RCC 7860 (cell line): Measurements from ENCODE around the gene PDE4DIP.
"Not testable (repeated sequence)": the region's sequence is repeated elsewhere in the genome, so short reads cannot be mapped to it uniquely, and the experiment has no call there.

Experiments used
- DNase-seq: peaks from one replicate; pipeline ENCODE4 v3.0.0-alpha.2; 2015; ENCODE audit warnings: low spot score
- FAIRE-seq: peaks from 2 replicates; lab custom pipeline; 2012; peaks lifted over from hg19 to GRCh38; lab: Jason Lieb, UNC

PDE4DIP gene

DNA sequence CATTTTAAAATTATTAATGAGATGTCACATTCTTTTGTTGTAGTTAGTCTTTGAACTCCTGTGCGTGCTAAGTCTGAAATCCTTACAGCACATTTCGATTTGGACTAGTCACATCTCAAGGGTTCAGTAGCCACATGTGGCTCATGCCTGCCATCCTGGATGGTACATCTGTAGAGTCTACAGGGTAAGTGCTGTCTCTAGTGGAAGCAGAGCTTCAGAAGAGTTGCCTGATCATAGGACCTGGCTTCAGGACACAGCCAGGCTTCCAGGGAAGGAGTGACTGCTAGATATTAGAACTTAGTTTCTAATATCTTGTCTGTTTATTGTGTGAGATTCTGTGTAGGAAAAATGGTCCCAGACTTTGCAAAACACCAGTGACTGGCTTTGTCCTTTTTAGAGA is 72.0 kb downstream of the PDE4DIP start:
- FAIRE-seq = not testable (repeated sequence)

DNA sequence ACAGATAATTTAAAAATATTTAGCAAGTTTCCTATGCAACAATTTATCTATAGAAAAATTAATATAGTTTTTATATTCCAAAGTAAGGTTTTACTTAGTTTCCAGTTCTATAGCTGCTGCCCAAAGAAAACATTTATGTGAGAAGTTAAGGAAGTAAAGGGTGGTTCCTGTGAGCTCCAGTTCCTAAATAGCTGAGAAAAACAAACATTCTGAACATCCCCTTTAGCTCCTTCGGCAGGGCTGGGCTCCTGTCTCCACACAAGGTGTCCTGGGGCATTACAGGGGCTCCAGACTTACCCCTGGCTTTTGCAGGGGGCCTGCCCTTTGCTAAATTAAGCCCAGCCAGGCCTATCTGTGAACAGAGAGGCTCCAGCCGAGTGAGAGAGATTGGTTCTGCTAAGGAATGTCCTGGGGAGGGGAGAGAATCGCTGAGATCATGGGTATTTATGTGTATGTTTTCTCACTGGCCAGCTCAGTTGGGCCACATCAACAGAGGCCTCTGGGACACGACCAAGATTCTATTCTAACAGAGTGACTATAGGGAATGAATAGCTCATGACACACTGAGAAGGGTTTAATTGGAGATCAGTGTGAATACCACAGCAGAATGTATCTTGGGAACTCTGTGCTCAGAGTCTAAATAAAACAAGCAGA is 72.6 kb downstream of the PDE4DIP start:
- not testable (repeated sequence) for DNase-seq

More for the DNA sequence above, 72.0 kb downstream of the PDE4DIP start:
- DNase-seq = not testable (repeated sequence)

DNA sequence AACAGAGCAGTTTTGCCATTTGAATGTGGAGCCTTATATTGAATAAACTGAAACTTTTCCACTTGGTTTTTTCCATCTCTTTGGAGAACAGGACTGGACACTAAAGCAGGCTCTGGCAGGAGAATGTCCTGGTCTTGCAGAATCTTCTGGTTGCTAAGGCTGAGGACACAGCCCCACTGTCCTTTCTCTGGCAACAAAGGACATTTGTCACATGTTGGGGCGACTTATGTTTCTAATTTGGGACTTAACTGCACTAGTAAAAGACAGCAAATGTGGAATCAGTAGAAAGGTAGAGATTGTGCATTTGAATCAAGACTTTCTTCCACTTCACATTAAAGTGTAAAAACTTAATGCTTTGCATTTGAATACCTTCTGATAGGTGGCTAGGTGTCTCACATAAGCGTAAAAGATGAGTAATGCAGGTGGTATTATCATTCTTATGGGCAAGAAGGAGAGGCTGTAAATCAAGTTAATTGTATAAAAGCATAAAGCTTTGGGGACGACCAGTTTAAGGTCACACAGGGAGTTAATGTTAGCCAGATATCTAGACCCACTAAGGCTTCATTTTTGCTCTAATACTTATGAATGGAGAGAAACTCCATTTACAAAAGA is 74.7 kb downstream of the PDE4DIP start:
- not testable (repeated sequence) for FAIRE-seq
- DNase-seq = peak; percentile 1

More for the DNA sequence above, 72.6 kb downstream of the PDE4DIP start:
- FAIRE-seq = not testable (repeated sequence)

DNA sequence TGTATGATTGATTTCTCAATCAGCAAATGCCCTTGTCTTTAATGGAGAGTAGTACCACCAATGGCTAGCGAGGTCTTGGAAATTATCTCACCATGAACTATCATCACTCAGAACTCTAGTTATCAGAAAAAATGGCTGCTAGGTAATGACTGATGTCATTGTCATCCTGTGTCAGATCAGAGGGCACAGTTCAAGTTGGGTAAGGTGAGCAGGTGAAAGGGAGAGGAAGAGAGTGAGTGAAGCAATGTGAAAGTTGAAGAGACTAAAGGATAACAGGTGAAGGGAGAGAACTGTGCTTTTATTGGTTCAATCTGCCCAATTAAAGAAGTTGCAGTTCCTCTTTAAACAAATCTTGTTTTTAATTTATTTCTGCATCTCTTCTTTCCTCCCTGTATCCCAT is 76.8 kb downstream of the PDE4DIP start:
- FAIRE-seq, DNase-seq: not testable (repeated sequence)

DNA sequence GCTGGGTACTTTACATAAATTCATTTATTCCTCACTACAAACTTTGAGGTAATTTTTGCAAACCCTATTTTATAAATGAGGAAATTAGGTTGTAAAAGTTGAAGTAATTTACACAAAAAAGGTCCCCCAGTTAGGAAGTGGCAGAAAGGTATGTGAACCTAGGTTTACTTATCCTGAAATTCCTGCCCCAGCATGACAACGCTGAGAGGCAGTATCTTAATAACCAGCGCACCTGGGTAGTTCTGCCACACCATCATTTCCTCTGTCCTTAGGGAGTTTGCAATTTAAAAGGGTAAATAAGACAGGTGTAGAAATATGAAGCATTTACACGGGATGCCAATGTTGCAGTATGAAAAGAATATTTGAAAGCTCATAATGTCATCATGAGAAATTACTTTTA is 79.6 kb downstream of the PDE4DIP start:
- not testable (repeated sequence) for FAIRE-seq, DNase-seq

DNA sequence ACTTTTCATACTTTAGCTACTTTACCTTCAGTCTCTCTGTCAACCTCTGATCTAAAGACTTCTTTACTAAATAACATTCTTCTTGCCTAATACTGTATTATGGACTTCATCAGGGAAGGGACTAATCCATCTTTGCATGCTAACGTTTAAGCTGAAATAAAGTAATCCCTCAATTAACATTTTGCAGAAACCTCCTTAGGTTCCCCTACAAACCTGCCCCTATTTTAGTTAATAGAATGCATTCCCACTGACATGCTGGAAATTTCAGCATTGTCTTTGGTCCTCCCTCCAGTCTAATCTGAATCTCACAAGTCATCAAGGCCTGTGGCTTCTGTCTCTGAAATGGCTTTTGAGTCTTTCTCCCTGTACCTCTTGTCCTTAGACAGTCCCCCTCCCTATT is 83.4 kb downstream of the PDE4DIP start:
- not testable (repeated sequence) for DNase-seq

DNA sequence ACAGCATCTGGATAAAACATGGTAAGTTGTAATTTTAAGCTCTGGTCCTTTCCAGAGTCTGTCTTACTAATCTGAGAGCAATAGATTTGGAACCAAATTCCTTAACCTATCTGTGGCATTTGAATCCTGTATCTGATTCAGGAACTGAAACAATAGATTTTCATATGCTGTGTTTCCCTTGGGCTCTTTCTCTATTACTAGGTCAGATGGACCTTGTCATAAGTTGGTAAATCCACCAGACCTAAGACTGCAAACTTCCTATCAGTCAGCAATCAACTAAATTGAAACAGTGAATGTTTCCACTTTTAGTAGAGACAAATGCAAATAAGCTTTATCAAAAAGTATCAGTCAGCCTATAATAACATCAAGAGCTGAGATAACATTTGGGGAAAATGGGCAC is 85.0 kb downstream of the PDE4DIP start:
- not testable (repeated sequence) for FAIRE-seq, DNase-seq

More for the DNA sequence above, 83.4 kb downstream of the PDE4DIP start:
- FAIRE-seq = not testable (repeated sequence)

DNA sequence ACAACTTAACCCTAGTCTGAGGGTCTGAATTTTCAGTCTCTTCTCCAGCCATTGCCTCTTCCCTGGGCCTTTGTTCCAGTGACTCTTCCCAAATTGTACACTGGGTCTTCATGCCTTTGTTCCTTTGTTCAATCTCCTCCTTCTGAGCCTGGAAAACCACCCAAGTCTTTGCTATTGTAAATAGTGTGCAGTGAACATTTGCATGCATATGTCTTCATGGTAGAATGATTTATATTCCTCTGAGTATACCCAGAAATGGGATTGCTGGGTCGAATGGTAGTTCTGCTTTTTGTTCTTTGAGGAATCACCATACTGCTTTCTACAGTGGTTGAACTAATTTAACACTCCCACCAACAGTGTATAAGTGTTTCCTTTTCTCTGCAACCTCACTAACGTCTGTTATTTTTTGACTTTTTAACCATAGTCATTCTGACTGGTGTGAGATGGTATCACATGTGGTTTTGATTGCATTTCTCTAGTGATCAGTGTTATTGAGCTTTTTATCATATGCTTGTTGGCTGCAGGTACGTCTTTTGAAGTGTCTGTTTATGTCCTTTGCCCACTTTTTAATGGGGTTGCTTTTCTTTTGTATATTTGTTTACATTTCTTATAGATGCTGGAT is 91.3 kb downstream of the PDE4DIP start:
- not testable (repeated sequence) for FAIRE-seq, DNase-seq

DNA sequence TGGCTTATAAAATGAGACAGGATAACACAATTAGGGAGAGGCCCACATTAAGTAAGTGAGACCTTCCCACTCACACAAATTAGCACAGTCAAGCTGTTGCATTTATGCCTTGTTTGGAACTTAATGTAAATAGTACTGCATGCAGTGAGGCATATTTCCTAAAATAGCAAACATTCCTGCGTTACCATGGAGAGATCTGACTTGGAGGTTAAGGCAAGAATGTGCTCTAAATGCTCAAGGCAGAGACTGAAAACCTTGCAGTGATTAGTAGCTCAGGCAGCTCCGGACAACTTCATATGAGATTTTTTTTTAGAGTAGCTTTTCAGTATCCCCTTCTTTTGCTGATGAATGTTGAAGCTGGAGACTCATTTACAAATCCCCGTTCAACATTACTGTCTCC is 98.7 kb downstream of the PDE4DIP start:
- not testable (repeated sequence) for DNase-seq, FAIRE-seq

DNA sequence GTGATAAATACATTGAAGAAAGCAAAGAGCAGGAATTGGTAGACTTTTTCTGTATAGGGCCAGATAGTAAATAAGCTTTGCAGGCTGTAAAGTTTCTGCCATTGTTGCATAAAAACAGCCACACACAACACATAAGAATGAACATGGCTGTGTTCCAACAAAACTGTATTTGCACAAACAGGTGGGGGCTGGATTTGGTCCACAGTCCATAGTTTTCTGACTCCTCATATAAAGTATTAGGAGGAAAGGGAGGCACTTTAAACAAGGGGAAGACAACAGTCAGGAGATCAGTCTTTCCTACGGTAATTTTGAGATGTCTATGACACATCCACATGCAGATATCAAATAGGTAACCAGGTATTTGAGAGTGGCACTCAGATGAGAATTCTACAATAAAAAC is 100.9 kb downstream of the PDE4DIP start:
- DNase-seq, FAIRE-seq: not testable (repeated sequence)

DNA sequence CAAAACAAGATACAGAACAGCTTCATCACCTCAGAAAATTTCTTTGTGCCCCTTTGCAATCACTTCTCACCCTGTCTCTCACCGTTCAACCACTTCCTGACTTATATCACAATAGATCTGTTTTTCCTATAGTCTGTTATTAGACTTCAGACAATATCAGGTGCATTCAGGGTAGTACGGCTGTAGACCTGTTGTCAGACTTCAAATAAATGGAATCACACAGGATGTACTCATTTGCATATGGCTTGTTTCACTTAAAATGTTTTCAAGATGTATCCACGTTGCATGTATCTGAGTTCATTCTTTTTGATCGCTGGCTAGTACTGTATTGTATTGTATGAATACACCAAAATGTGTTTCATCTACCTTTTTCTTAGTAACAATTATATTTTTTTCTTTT is 104.5 kb downstream of the PDE4DIP start:
- not testable (repeated sequence) for FAIRE-seq

DNA sequence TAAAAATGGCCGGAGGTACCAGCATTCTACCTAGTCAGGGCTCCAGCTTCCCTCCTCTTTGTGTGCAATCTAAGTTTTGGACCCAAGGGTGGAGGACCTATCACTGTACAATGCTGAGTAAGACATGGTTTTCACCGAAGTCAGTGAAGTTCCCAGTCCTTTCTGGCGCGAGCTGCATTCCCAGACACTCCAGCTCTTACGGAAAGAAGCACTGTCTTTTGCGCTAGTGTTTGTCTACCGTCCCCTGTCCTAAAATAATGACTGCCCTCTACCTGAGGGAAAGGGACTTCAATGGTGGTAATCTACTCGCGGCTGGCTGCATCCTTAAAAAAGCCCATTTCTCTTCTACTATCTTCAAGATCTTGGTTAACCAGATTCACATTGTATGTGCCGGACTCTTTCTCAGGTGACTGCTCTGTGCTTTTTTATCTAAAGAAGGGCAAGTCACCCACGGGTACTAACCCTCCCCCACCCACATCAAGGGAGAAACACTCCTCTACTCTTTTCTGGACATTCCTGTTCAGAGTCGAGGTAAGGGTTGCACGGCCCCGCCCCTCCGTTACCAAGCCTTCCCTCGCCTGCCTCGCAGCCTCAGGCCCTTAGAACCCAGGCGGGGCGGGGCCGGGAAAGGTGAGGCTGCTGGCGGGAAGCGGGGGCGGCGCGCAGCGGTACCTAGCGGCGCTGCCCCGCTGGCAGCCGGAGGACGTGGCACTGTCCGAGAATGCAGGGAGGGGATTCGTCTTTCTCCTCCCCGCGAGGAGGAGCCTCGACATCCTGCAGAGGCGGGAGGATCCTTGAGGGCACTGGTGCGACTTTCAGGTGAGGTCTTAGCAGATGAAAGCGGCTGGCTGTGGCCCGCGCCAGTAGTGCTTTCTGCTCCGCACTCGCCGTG is 107.4 kb downstream of the PDE4DIP start:
- not testable (repeated sequence) for FAIRE-seq
- peak; percentile 62 for DNase-seq

More for the DNA sequence above, 104.5 kb downstream of the PDE4DIP start:
- not testable (repeated sequence) for DNase-seq

DNA sequence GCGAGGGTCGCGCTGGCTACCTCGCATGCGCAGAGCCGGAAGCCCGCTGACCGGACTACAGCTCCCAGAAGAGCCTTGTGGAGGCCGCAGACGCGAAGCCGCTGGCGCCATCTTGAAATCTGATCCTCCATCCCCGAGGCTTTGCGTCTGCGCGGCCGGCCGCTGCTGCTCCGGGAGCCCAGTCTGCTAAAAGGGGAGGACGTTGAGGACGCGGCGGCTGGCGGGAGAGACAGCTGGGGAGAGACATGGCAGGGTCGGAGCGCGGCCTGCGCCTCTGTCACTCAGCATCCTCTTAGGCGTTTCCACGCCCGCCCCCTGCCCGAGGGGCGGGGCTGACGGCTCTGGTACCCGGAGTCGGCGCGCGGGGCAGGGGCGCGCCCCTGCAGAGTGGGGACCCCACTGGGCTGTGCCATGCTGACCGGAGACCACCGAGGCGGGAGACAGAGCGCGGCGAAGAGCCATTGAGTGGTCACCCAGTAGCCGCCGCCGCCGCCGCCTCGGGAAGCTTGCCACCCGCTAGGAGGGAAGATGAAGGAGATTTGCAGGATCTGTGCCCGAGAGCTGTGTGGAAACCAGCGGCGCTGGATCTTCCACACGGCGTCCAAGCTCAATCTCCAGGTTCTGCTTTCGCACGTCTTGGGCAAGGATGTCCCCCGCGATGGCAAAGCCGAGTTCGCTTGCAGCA is 108.2 kb downstream of the PDE4DIP start:
- not testable (repeated sequence) for FAIRE-seq, DNase-seq

DNA sequence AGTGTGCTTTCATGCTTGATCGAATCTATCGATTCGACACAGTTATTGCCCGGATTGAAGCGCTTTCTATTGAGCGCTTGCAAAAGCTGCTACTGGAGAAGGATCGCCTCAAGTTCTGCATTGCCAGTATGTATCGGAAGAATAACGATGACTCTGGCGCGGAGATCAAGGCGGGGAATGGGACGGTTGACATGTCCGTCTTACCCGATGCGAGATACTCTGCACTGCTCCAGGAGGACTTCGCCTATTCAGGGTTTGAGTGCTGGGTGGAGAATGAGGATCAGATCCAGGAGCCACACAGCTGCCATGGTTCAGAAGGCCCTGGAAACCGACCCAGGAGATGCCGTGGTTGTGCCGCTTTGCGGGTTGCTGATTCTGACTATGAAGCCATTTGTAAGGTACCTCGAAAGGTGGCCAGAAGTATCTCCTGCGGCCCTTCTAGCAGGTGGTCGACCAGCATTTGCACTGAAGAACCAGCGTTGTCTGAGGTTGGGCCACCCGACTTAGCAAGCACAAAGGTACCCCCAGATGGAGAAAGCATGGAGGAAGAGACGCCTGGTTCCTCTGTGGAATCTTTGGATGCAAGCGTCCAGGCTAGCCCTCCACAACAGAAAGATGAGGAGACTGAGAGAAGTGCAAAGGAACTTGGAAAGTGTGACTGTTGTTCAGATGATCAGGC is 108.8 kb downstream of the PDE4DIP start:
- DNase-seq = peak; percentile 3
- not testable (repeated sequence) for FAIRE-seq

DNA sequence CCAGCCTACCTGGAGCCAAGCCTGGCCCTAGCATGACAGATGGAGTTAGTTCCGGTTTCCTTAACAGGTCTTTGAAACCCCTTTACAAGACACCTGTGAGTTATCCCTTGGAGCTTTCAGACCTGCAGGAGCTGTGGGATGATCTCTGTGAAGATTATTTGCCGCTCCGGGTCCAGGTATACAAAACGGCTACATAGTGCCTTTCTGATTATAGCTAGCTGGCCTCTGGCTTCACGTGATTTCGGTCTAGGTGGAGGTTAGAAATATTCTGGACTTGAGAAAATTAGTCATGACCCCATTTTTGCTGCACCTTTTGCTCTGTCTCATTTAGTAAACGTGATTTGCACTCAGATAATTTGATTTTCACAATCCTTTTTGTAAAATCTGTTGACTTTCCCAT is 109.5 kb downstream of the PDE4DIP start:
- not testable (repeated sequence) for FAIRE-seq, DNase-seq

DNA sequence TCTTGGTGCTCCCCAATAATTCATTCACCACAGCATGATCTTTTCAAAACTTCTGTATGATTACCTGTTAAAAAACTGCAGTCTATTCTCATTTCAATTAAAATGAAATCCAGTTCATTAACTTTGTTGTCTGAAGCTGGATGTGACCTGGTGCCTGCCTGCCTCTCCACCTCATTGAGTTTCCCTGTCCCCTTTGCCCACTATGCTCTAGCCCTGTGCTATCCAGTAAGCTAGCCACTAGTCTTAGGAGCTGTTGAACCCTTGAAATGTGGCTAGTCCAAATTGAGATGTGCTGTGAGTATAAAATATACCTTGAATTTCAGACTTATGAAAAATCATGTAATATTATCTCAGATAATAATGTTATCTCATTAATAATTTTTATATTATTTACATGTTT is 114.1 kb downstream of the PDE4DIP start:
- DNase-seq, FAIRE-seq: not testable (repeated sequence)

DNA sequence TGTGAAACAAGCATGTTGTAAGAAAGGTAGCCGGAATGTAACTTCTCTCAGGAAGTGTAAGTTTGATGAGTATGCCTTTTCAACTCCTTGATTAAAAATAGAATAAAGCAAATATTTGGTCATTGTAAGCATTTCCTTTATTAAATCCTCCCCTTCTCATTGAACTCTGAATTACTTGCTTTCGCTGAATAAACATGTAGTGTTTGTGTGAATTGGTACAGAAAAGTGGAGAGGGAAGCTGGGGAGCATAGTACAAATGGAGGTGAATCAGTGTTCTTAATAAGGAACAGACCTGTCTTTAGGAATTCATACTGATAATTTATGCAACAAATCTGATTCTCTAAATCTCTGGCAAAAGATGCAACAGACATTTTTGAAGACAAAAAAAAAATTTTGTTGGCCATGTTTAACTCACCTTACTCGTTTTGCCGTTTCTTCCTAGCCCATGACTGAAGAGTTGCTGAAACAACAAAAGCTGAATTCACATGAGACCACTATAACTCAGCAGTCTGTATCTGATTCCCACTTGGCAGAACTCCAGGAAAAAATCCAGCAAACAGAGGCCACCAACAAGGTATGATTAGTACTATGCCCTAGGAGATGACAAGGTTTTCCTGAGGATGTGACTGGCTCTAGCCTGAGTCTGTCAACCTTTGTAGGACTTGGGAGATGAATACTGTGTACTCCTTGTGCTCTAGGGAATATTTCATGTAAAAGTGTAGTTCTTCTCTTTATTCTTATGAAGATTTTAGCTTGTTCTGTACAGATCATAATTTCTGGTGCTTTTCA is 116.2 kb downstream of the PDE4DIP start:
- FAIRE-seq, DNase-seq: not testable (repeated sequence)

DNA sequence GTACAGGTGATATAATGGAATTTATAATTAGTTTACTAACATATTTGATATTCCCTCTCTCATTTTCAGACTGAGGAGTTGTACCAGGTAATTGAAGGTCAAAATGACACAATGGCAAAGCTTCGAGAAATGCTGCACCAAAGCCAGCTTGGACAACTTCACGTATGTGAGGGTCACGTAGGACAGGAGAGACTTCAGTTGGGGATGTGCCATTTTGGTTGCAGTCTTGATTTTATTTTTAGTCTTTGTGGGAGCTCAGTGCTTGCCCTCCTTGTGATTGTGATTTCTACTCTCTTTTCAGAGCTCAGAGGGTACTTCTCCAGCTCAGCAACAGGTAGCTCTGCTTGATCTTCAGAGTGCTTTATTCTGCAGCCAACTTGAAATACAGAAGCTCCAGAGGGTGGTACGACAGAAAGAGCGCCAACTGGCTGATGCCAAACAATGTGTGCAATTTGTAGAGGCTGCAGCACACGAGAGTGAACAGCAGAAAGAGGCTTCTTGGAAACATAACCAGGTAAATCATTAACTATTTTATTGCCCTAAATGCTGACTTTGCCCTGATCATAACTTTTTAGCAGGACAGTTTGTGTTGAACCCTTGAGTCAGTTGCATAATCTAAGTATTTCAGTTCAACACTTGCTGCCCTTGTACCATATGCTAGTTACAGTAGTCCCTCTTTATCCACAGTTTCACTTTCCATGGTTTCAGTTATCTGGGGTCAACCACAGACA is 118.1 kb downstream of the PDE4DIP start:
- FAIRE-seq, DNase-seq: not testable (repeated sequence)
